IPS DF 4.7 (cell line): Measurements from ENCODE around the gene MAP3K6.

Experiments
- DNase-seq: peaks from one replicate; pipeline ENCODE4 v3.0.0-alpha.2; 2013; ENCODE audit warnings: low spot score; ENCODE audit errors: extremely low read depth

MAP3K6 gene

GRCh38 chr1:27377760-27378495, 11.2 kb upstream of the MAP3K6 start:
- DNase-seq, result no peak

DNA sequence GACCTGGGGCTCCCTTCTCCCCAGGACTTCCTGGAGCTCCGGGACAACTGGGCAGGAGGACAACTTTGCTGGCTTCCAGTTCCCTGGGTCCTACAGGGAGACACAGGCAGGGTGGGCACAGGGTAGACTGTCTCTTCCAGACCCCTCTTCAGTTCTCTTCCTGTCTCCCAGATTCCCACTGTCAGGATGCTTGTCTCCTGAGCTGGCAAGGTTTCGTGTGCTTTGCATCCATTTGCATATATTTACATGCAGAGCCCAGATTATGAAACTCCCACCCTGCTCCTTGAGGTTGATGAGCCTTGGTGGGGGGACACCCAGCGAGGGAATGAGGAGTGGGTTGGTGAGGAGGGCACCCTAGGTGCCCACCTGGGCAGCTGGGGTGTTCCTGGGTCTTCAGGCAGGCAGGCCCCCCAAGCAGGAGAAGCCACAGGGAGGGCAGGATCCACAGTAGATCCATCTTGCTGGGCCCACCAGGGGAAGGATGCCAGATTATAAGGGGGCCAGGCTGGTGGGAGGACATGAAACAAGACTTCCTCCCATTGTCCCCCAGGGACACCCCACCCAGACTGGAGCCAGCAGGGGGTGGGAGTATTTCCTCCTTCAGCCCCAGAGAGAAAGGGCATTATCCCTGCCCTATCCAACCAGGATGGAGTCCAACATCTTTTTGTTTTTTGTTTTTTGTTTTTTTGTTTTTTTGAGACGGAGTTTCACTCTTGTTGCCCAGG, 7.8 kb upstream of the MAP3K6 start, which contains the start of gene FCN3:
Gene FCN3 (minus strand): TSS at position 463 of the 725 bp plus-strand sequence. CDS start 6 bp downstream, at position 457.
- no peak for DNase-seq

DNA sequence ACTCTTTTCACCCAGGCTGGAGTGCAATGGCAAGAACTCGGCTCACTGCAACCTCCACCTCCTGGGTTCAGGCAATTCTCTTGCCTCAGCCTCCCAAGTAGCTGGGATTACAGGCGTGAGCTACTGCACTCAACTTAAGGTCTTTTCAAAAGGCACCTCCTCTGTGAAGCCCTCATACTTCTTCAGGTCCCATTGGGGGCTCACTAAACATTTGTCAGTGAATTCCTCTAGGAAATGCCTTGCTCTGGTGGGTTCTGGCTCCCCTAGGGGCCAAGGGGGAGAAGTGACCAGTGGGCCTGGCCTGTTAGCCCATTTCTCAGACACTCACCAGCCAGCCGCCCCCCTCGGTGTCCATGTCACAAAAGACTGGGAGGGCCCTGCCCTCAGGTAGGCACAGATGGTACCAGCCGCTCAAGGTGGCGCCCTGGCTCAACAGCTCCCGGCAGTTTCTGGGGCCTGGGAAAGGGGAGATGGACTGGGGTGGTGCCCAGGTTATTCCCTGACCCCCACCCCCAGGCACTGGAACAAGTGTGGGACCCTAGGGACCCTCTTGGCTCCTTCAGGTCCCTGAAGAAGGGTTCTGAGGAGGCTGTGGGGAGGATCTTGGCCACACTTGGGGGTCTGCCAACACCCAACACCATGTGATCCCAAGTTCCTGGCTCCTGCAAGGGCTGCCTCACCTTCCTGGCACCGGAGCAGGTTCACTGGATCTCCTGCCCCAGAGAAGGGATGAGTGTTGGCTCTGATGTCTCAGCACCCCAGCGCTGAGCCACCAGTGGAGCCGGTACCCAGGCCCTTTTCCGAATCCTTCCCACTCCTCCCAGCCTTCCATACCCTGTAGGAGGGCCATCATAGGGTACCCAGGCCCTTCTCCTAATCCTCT, 6.3 kb upstream of the MAP3K6 start:
- no peak for DNase-seq

- no peak for DNase-seq
Observed at GRCh38 chr1:27372022-27372807, 5.5 kb upstream of the MAP3K6 start.

- no peak for DNase-seq
Observed at GRCh38 chr1:27368869-27369582, 2.3 kb upstream of the MAP3K6 start.

- no peak for DNase-seq
Observed at GRCh38 chr1:27367160-27367650, 444 bp upstream of the MAP3K6 start.

GRCh38 chr1:27366113-27366410, 699 bp downstream of the MAP3K6 start:
- DNase-seq, result no peak

DNA sequence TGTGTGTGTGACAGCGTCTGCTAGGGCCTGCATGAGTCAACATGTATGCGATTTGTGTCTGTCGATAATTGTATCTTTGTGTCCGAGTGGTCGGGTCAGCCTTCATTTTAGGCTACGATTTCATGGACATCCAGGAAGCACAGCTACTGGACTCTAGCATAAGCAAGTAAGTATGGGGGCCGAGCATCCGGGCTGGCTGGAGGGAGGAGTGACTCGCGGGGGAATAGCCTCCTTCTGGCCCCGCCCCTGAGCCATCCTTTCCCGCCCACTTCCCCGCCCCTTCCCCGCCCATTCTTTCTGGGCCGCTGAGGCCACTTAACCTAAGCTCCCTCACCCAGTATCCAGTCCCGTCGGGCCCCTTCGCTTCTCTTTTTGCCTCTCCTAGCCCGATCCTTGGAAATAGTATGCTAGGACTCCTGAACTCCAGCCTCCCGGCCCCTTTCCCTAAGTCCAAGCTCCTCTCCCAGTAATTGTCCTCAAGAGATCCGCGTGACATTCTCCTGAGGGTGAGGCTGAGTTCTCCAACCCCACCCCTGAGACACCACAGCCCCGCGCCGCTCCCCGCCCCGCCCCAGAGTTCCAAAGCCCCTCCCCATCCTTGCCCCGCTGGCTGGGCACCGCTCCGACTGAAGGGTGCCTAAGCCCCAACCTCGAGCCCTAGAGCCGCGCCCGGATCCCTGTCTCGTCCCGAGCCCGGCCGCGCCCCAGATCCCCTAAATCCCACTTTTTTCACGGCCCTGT, 1.2 kb downstream of the MAP3K6 start:
- no peak for DNase-seq

GRCh38 chr1:27364696-27365371, 1.9 kb downstream of the MAP3K6 start:
- DNase-seq, result no peak

GRCh38 chr1:27363766-27364695, 2.7 kb downstream of the MAP3K6 start:
- no peak for DNase-seq

GRCh38 chr1:27361553-27361952, 5.2 kb downstream of the MAP3K6 start:
- DNase-seq, result no peak

DNA sequence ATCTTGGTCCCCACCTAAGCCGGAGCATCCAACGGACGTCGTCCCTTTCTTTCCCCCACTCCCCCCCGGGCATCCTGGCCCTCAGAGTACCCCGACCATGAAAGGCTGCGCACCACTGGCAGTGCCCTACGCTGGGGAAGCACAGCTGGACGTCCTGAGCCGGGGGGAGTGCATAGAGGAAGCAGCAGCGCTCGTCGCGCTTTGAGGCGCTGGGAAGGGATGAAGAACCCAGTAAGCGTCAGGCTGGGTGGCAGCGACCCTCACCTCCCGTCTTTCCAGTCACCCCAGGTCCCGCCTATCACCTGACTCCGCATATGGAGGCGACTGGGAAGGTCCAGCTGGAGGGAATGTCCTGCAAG, 5.7 kb downstream of the MAP3K6 start:
- DNase-seq, result no peak

DNA sequence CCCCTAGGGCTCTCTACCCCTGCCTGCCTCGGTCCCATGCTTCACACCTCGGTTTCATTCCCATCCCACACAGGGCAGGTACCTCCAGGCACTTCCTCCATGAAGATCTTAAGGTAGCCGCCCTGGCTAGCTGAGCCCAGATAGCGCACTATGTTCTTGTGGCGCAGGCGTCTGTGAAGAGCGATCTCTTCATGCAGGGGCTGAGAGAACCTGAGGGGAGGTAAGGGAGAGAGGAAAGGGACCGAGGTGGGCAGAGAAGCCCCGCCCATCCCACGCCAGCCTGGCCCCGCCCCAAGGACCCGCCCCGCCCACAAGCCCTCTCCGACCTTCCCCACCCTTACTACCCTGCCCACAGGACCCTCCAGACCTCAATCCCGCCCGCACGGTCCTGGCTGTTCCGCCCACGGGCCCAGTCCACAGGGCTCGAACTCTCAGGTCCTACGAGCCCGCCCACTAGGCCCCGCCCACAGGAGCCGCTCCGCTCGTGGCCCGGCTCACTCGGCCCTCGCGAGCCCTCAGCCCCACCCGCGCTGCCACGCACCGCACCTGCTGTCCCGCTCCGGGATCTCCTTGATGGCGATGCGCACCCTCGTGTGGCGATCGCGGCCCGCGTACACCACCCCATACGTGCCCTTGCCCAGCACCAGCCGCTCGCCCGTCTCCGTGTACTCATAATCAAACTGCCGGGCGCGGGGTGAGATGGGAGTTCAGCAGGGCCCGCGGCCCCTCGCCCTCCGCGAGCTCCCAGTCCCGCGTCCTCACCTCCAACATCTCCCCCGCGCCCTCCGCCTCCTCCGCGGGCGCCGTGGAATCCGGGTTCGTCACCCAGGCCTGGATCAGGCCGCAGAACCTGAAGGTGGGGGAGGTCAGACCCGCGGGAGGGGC, 6.4 kb downstream of the MAP3K6 start:
- DNase-seq, result no peak

- no peak for DNase-seq
Observed at GRCh38 chr1:27359822-27360158, 7.0 kb downstream of the MAP3K6 start.

DNA sequence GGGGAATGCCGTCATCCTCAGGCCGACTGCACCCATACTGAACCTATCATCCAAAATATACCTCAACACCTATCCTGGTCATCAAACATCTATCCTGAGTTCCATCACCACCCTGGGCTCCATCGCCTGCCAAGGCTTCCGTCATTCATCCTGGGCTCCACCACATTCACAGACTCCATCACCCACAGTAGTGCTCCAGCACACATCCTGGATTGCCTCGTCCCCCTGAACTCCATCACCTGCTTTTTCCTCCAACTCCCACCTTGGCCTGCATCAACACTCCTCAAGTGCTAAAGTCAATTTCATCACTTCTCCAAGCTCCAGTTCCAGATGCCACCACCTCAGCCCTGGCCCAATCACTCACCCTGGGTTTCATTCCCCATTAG, 7.8 kb downstream of the MAP3K6 start:
- no peak for DNase-seq

GRCh38 chr1:27358038-27358927, 8.5 kb downstream of the MAP3K6 start:
- no peak for DNase-seq
